Neural progenitor cell (in vitro differentiated cells): Measurements from ENCODE around the gene RANBP6.

ENCODE experiments used
- EZH2 ChIP-seq: fragments of 200-600 bp; sonication (generic); IDR thresholded peaks from 2 replicates; pipeline ENCODE4 v1.6.1; 2017; ENCODE audit warnings: antibody characterized with exemption, mild to moderate bottlenecking, moderate library complexity
- TF ChIP-seq, protein P1 (sequence below): fragments of 200-600 bp; sonication (generic); IDR thresholded peaks from 2 replicates; pipeline ENCODE4 v1.5.1; 2017; ENCODE audit warnings: antibody characterized with exemption, mild to moderate bottlenecking

DNA sequence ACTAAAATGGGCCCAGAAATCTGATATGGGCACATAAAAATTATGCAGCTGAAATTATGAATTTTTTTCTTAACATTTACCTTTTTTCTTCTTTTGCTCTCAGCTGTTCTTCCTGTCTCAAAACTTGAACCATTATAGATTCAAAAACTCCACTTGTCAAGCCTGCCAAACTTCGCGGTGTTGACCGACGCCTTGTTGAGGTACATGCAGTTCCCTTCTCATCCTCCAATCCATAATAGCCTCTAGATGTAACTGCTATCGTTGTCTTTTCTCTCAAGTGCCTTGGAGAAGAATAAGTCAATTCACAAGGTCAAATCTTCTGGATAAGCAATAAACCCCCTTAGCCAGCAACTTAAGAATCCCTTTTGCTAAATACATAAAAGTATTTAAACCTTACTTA, 27.2 kb downstream of the RANBP6 start:
- TF ChIP-seq, protein P1, sequence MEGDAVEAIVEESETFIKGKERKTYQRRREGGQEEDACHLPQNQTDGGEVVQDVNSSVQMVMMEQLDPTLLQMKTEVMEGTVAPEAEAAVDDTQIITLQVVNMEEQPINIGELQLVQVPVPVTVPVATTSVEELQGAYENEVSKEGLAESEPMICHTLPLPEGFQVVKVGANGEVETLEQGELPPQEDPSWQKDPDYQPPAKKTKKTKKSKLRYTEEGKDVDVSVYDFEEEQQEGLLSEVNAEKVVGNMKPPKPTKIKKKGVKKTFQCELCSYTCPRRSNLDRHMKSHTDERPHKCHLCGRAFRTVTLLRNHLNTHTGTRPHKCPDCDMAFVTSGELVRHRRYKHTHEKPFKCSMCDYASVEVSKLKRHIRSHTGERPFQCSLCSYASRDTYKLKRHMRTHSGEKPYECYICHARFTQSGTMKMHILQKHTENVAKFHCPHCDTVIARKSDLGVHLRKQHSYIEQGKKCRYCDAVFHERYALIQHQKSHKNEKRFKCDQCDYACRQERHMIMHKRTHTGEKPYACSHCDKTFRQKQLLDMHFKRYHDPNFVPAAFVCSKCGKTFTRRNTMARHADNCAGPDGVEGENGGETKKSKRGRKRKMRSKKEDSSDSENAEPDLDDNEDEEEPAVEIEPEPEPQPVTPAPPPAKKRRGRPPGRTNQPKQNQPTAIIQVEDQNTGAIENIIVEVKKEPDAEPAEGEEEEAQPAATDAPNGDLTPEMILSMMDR = no peak
- TF ChIP-seq EZH2 = no peak
